Endodermal cell (in vitro differentiated cells): ENCODE data around the gene ADGRL3. TPM values are rescaled to one million over a fixed set of nuclear protein-coding genes. Genes with fewer than 3 reads are reported as not detected.

ENCODE experiments used
- DNase-seq: peaks from one replicate; pipeline ENCODE4 v3.0.0-alpha.2; 2017
- H3K27ac ChIP-seq: 2 replicates; pipeline ENCODE4 v1.5.1; 2013; ENCODE audit warnings: mild to moderate bottlenecking, low read depth, low read length, moderate library complexity
- H3K27me3 ChIP-seq: 2 replicates; pipeline ENCODE4 v1.6.1; 2013; ENCODE audit warnings: mild to moderate bottlenecking, low read length, moderate library complexity; ENCODE audit not compliant: insufficient read depth, control insufficient read depth, poor library complexity, severe bottlenecking
- H3K36me3 ChIP-seq: 2 replicates; pipeline ENCODE4 v1.7.0; 2013; ENCODE audit warnings: mild to moderate bottlenecking, low read length, moderate library complexity; ENCODE audit not compliant: control insufficient read depth, insufficient read depth
- H3K4me1 ChIP-seq: one replicate; pipeline ENCODE4 v1.7.0; 2013; ENCODE audit warnings: low read length; ENCODE audit not compliant: control insufficient read depth, insufficient read depth
- H3K4me3 ChIP-seq: 2 replicates; pipeline ENCODE4 v1.5.1; 2013; ENCODE audit warnings: mild to moderate bottlenecking, low read length, moderate library complexity
- H3K9ac ChIP-seq: 2 replicates; pipeline ENCODE4 v1.6.1; 2013; ENCODE audit warnings: mild to moderate bottlenecking, low read length, moderate library complexity; ENCODE audit not compliant: poor library complexity, severe bottlenecking; ENCODE audit errors: extremely low read depth
- H3K9me3 ChIP-seq: 2 replicates; pipeline ENCODE4 v1.6.1; 2013; ENCODE audit warnings: mild to moderate bottlenecking, low read length, moderate library complexity; ENCODE audit not compliant: control insufficient read depth
- H3K27ac Mint-ChIP-seq: 2 replicates; pipeline ENCODE4 v1.8.0; 2020; ENCODE audit warnings: mixed read lengths
- H3K27me3 Mint-ChIP-seq: 2 replicates; pipeline ENCODE4 v1.8.0; 2021; ENCODE audit warnings: mild to moderate bottlenecking, mixed read lengths; ENCODE audit not compliant: insufficient read depth
- H3K36me3 Mint-ChIP-seq: 2 replicates; pipeline ENCODE4 v1.8.0; 2020; ENCODE audit warnings: low read depth, mixed read lengths
- H3K4me1 Mint-ChIP-seq: 2 replicates; pipeline ENCODE4 v1.8.0; 2020; ENCODE audit warnings: mixed read lengths
- H3K4me3 Mint-ChIP-seq: 2 replicates; pipeline ENCODE4 v1.8.0; 2020; ENCODE audit warnings: mild to moderate bottlenecking, moderate library complexity, mixed read lengths
- H3K9me3 Mint-ChIP-seq: 2 replicates; pipeline ENCODE4 v1.8.0; 2020; ENCODE audit warnings: mild to moderate bottlenecking, mixed read lengths
- CTCF ChIP-seq: fragments of 200-600 bp; sonication (generic); conservative IDR thresholded peaks from 2 replicates; pipeline ENCODE4 v1.5.0; 2021; ENCODE audit warnings: antibody characterized with exemption, mild to moderate bottlenecking
- WGBS, 2 experiments: methylation state at CpG; one replicate each; pipeline versions ENCODE4 v1.1.5 to v1.1.7; 2013; ENCODE audit warnings: missing lambda C conversion rate in 2 of 2, mixed read lengths in 1 of 2; ENCODE audit not compliant: insufficient coverage in 1 of 2, insufficient read length in 1 of 2; 5-methylcytosine and 5-hydroxymethylcytosine counted together
- total RNA-seq, 2 donors: library from RNA; stranded (reverse); fragmentation: NEBNext Ultra II Directional in 1 of 2; extraction: Animal tissue kit (Norgen Biotek cat#: 25700) in 1 of 2; gene quantifications; 2 replicates in 1 of 2; 3 replicates in 1 of 2; pipeline ENCODE4 v1.2.1, GENCODE V29; 2021

ADGRL3 gene
- total RNA-seq, 2 donors from 2014 or later: 9.9 to 10.3 TPM

GRCh38 chr4:61231421-61231820, 31.3 kb downstream of the ADGRL3 start:
- no peak overlapping the region for H3K4me3 ChIP-seq
- H3K9me3 ChIP-seq: no peaks in the 10 kb centered on the region
- no peak for TF ChIP-seq CTCF
- H3K4me1 ChIP-seq: no peaks in the 10 kb centered on the region
- H3K9me3 Mint-ChIP-seq: no peaks in the 10 kb centered on the region
- 92 to 94% methylated on average over 2 to 7 of the region's 7 CpGs for WGBS, 2 experiments
- H3K27ac Mint-ChIP-seq: no peak overlapping the region
- no peaks in the 10 kb centered on the region for H3K36me3 Mint-ChIP-seq
- H3K27me3 ChIP-seq: no peaks in the 10 kb centered on the region
- no peak overlapping the region for H3K27ac ChIP-seq
- H3K9ac ChIP-seq: no peak overlapping the region
- peaks cover 3% of the 10 kb centered on the region for H3K4me1 Mint-ChIP-seq
- no peaks in the 10 kb centered on the region for H3K27me3 Mint-ChIP-seq
- H3K4me3 Mint-ChIP-seq: no peak overlapping the region
- no peak for DNase-seq
- H3K36me3 ChIP-seq: no peaks in the 10 kb centered on the region

GRCh38 chr4:61239250-61239649, 39.1 kb downstream of the ADGRL3 start:
- H3K27ac Mint-ChIP-seq: no peak overlapping the region
- DNase-seq: no peak
- no peaks in the 10 kb centered on the region for H3K9me3 ChIP-seq
- no peak for TF ChIP-seq CTCF
- H3K27me3 Mint-ChIP-seq: no peaks in the 10 kb centered on the region
- H3K4me1 ChIP-seq: no peaks in the 10 kb centered on the region
- peak overlapping the region; percentile 41 for H3K27ac ChIP-seq
- no peaks in the 10 kb centered on the region for H3K36me3 Mint-ChIP-seq
- no peaks in the 10 kb centered on the region for H3K36me3 ChIP-seq
- peaks cover 17% of the 10 kb centered on the region for H3K4me1 Mint-ChIP-seq
- no peaks in the 10 kb centered on the region for H3K27me3 ChIP-seq
- H3K4me3 ChIP-seq: no peak overlapping the region
- no peak overlapping the region for H3K4me3 Mint-ChIP-seq
- no peaks in the 10 kb centered on the region for H3K9me3 Mint-ChIP-seq
- 56% methylated on average over 1 of the region's 1 CpG; no CpG with 5 or more reads in 1 of the 2 experiments for WGBS, 2 experiments
- no peak overlapping the region for H3K9ac ChIP-seq

GRCh38 chr4:61243962-61244361, 43.8 kb downstream of the ADGRL3 start:
- no peaks in the 10 kb centered on the region for H3K36me3 Mint-ChIP-seq
- no peaks in the 10 kb centered on the region for H3K9me3 ChIP-seq
- H3K27me3 Mint-ChIP-seq: no peaks in the 10 kb centered on the region
- H3K9me3 Mint-ChIP-seq: no peaks in the 10 kb centered on the region
- no peak overlapping the region for H3K4me3 Mint-ChIP-seq
- no peak overlapping the region for H3K27ac ChIP-seq
- no peaks in the 10 kb centered on the region for H3K27me3 ChIP-seq
- WGBS, 2 experiments: 0 to 43% methylated on average over 1 of the region's 2 CpGs
- peaks cover 24% of the 10 kb centered on the region for H3K4me1 Mint-ChIP-seq
- no peak overlapping the region for H3K9ac ChIP-seq
- H3K4me3 ChIP-seq: no peak overlapping the region
- H3K27ac Mint-ChIP-seq: no peak overlapping the region
- TF ChIP-seq CTCF: no peak
- no peak for DNase-seq
- no peaks in the 10 kb centered on the region for H3K4me1 ChIP-seq
- no peaks in the 10 kb centered on the region for H3K36me3 ChIP-seq
